AG04450 (cell line): Measurements from ENCODE around the gene NF2. TPM values are rescaled to one million over a fixed set of nuclear protein-coding genes. Genes with fewer than 3 reads are reported as not detected.

Experiments
- CTCF ChIA-PET: fragments of 300-600, 350-600 bp; formaldehyde crosslinking; extraction: SDS; loops from one replicate; lab custom pipeline; 2022; ENCODE audit warnings: antibody characterized with exemption, inconsistent platforms; lab: Charles Lee
- POLR2A ChIA-PET: fragments of 350-600 bp; formaldehyde crosslinking; extraction: SDS; loops from one replicate; lab custom pipeline; 2021; ENCODE audit warnings: antibody characterized with exemption, inconsistent platforms; lab: Yijun Ruan, JAX
- DNase-seq: peaks from one replicate; pipeline ENCODE4 v3.0.0-alpha.2; 2011; ENCODE audit warnings: low read depth, low spot score
- H3K27ac ChIP-seq: one replicate; pipeline ENCODE4 v1.5.1; 2012; ENCODE audit warnings: low read depth, low read length, control low read depth
- H3K27me3 ChIP-seq: one replicate; pipeline ENCODE4 v1.6.0; 2012; ENCODE audit warnings: low read length; ENCODE audit not compliant: control insufficient read depth, insufficient read depth
- H3K4me3 ChIP-seq: 2 replicates; pipeline ENCODE4 v1.5.1; 2011; ENCODE audit warnings: mild to moderate bottlenecking, low read depth, low read length, control low read depth
- H3K9me3 ChIP-seq: 2 replicates; pipeline ENCODE4 v1.5.1; 2012; ENCODE audit warnings: low read length; ENCODE audit not compliant: control insufficient read depth, insufficient read depth
- polyA plus RNA-seq: library from polyadenylated mRNA; depleted of rRNA; stranded (reverse); fragments of >200 nt; gene quantifications from 2 replicates; pipeline ENCODE4 v1.2.3, GENCODE V29; 2011
- TF ChIP-seq, protein P1 (sequence below): IDR thresholded peaks from 2 replicates; pipeline ENCODE4 v1.5.1; 2011; ENCODE audit warnings: low read depth, low read length, control low read depth, inconsistent platforms

Gene NF2
- polyA plus RNA-seq, 1 experiment = 57.6 TPM

DNA sequence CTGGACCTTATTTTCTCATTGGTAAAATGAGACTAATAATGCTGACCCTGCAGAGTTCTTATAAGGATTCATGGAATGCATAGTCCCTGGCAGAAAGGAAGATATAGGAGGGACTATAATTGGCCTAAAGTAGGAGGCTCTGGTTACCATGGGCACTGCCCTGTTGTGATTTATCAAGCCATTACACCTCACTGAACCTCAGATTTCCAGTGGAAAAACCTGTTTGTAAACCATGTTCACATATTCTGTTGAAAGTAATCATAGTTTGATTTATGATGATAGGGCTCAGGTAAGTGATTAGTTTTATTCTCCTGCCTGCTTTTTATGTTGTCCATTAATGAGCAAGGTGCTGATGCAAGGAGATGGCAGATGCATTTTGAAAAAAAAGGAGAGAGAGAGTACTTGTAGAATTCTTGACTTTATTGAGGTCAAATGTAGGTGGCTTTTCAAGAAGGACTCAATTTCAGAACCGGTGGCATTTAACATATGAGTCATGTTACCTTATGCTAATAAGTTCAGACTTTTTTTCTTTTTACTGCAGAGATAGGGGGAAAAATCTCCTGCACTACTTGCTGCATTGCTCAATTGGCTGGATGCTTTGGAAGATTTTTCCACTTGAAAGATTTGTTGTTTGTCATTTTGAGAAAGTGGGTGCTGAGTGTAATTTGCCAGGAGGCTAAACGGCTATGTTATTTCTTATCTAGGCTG is 14.6 kb downstream of the NF2 start:
- no peak for DNase-seq
- no peak overlapping the region for H3K4me3 ChIP-seq
- TF ChIP-seq, protein P1, sequence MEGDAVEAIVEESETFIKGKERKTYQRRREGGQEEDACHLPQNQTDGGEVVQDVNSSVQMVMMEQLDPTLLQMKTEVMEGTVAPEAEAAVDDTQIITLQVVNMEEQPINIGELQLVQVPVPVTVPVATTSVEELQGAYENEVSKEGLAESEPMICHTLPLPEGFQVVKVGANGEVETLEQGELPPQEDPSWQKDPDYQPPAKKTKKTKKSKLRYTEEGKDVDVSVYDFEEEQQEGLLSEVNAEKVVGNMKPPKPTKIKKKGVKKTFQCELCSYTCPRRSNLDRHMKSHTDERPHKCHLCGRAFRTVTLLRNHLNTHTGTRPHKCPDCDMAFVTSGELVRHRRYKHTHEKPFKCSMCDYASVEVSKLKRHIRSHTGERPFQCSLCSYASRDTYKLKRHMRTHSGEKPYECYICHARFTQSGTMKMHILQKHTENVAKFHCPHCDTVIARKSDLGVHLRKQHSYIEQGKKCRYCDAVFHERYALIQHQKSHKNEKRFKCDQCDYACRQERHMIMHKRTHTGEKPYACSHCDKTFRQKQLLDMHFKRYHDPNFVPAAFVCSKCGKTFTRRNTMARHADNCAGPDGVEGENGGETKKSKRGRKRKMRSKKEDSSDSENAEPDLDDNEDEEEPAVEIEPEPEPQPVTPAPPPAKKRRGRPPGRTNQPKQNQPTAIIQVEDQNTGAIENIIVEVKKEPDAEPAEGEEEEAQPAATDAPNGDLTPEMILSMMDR = no peak
- H3K27ac ChIP-seq = no peak overlapping the region
- ChIA-PET POLR2A (no interaction called here), CTCF (interaction anchor here (1.0 kb wide), 1 partner anchor 471 kb away, joined by 7 read pairs; no protein-coding TSS in a partner anchor)
- H3K27me3 ChIP-seq = no peaks in the 10 kb centered on the region
- H3K9me3 ChIP-seq = no peaks in the 10 kb centered on the region

DNA sequence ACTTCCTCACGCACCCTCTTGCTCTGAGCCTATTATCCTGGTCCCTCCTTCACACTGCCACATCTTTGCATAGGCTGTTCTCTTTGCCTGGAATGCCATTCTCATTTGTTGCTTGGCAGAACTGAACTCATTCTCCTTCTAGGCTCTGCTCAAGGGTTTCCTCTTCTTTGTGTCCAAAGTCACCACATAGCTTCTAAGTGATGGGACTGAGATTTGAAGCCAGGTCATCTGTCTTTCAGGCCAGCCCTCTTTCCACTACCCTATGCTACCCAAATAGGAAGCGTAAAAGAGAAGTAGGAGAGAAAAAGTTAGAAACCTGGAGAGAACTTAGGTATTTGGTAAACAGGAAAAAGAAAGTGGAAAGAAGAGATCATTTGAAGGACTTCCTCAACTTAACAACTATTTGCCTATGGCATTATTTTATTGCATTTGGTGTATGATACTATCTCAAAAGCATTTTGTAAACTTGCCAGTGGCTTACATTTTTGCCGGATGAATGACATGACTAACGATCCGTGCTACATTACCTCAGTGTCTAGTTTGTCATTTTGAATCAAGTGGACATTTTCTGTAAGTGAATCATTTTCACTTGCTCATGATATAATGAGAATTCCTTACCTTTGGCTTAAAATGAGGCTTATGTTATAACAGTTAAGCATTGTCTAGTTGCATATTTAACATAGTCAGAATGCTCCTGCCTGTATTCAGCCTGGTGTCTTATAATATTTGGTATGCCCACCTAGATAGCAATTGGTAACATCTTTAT is 18.5 kb downstream of the NF2 start:
- Histone ChIP-seq H3K27ac (peak overlapping the region; percentile 92), H3K27me3 (no peaks in the 10 kb centered on the region), H3K9me3 (no peaks in the 10 kb centered on the region), H3K4me3 (peak overlapping the region; percentile 17; the same call in 1 of the 2 replicates)
- TF ChIP-seq, protein P1 = no peak
- ChIA-PET POLR2A (no interaction called here), CTCF (interaction anchor here (0.7 kb wide), 1 partner anchor 489 kb away, joined by 3 read pairs; no protein-coding TSS in a partner anchor)
- peak; percentile 86 for DNase-seq

DNA sequence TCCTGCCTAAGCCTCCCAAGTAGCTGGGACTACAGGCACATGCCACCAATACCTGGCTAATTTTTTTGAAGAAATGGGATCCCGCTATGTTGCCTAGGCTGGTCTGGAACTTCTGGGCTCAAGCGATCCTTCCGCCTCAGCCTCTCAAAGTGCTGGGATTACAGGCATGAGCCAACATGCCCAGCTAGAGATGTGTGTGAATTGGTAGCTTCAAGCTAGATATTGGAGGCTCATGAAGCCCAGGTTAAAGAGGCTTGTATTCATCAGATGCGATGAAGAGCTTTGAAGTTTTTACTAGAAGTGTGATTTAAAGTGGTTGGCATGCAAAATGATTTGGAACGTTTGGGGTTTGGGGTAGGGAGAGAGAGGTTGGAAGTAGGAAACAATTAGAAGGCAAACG is 19.6 kb downstream of the NF2 start:
- ChIA-PET CTCF (interaction anchor here (1.0 to 1.3 kb wide), 2 partner anchors 11 to 19 kb away, joined by 3 read pairs; no protein-coding TSS in a partner anchor), POLR2A (no interaction called here)
- Histone ChIP-seq H3K4me3 (no peak overlapping the region), H3K27me3 (no peaks in the 10 kb centered on the region), H3K9me3 (no peaks in the 10 kb centered on the region), H3K27ac (peak overlapping the region; percentile 79)
- no peak for DNase-seq
- TF ChIP-seq, protein P1 = no peak

DNA sequence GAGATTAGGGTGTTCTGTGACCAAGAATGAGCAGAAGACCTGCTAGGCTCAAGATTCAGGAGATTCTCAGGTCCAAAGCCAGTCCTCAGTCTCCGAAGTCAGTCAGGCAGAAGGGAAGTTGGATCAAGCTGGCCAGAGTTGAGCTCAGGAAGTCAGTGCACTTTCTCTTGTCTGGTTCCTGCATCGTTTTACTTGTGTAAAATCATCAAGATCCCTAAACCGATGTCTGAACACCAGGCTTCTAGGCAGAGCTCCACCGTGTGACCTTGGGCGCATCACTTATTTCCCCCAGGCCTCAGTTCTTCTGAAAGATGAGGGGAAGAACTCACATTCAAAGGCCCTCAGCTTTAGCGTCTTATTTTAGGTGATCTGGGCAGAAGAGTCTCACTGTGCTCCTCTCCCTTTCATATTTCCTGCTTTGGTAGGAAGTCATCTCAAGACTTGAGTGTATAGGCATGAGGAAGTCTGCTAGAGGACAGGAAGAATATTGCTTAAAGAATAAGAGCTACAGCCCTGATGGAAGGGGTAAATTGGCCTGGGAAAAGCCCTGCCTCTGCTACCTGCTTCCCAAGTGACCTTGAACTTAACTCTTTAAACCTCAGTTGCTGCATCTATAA is 20.2 kb downstream of the NF2 start:
- POLR2A ChIA-PET = no interaction called here
- no peak for DNase-seq
- Histone ChIP-seq H3K4me3 (no peak overlapping the region), H3K27me3 (no peaks in the 10 kb centered on the region), H3K9me3 (no peaks in the 10 kb centered on the region), H3K27ac (peak overlapping the region; percentile 79)
- TF ChIP-seq, protein P1 = no peak
- CTCF ChIA-PET = interaction anchor here (0.8 to 1.3 kb wide), 3 partner anchors 10 to 19 kb away, joined by 3 to 5 read pairs (median 3); no protein-coding TSS in a partner anchor
